A549 treated with CpdA at 1 μM for 4 hours (cell line): ENCODE measurements around the gene C19orf53. TPM values are rescaled to one million over a fixed set of nuclear protein-coding genes. Genes with fewer than 3 reads are reported as not detected.

Experiments
- total RNA-seq: library from RNA; stranded (reverse); fragments of 200-300 nt; extraction: Qiagen RNA extraction; gene quantifications from 5 replicates; pipeline ENCODE4 v1.2.3, GENCODE V29; 2022; ENCODE audit warnings: low read depth

C19orf53 gene
- 120 to 220 TPM (median 199 TPM) in 5 replicates for total RNA-seq

GRCh38 chr19:13774217-13775191 lies at the start of gene C19orf53:
Gene C19orf53, plus strand, starts transcription at chr19:13774456. Its CDS starts 22 bp downstream, at chr19:13774478.

GRCh38 chr19:13764101-13764807 lies 10.0 kb upstream of the C19orf53 start, which contains the start of gene MRI1:
Gene MRI1, plus strand, starts transcription at chr19:13764522. Its CDS starts 67 bp downstream, at chr19:13764589.

GRCh38 chr19:13794757-13795589 lies 20.7 kb downstream of the C19orf53 start, which contains the start of gene ZSWIM4:
Gene ZSWIM4, plus strand, starts transcription at chr19:13795443. Its CDS starts 206 bp downstream, at chr19:13795649.

Other genes starting within 250 kb of the C19orf53 start
- gene MRI1, start 9.9 kb upstream of the C19orf53 start, total RNA-seq: 11.2 to 16.6 TPM (median 14.2 TPM) in 5 replicates
- gene ZSWIM4, start 21.0 kb downstream of the C19orf53 start, total RNA-seq: 7.0 to 12.5 TPM (median 11.1 TPM) in 5 replicates
- 1.9 to 3.9 TPM (median 3.1 TPM) in 5 replicates for gene NANOS3, start 102.7 kb downstream of the C19orf53 start, total RNA-seq
- 0.09 to 0.64 TPM (median 0.46 TPM) in 3 of 5 replicates, not detected in the others for gene BRME1, start 131.7 kb downstream of the C19orf53 start, total RNA-seq
- 9.2 to 12.0 TPM (median 10.7 TPM) in 5 replicates for gene CC2D1A, start 131.7 kb downstream of the C19orf53 start, total RNA-seq
- 0.87 to 1.5 TPM (median 1.2 TPM) in 5 replicates for gene PODNL1, start 164.0 kb downstream of the C19orf53 start, total RNA-seq
- 14.2 to 21.2 TPM (median 20.4 TPM) in 5 replicates for gene DCAF15, start 178.1 kb downstream of the C19orf53 start, total RNA-seq
- gene RFX1, start 231.9 kb downstream of the C19orf53 start, total RNA-seq: 3.5 to 7.8 TPM (median 6.1 TPM) in 5 replicates